GM03348 (cell line): ENCODE results near the gene CELA3A.
A peak's percentile ranks its signal among the peaks of the same experiment; 100 is the strongest.

Source experiments
- DNase-seq: peaks from one replicate; pipeline ENCODE4 v3.0.0; 2012; ENCODE audit warnings: low spot score

CELA3A gene

DNA sequence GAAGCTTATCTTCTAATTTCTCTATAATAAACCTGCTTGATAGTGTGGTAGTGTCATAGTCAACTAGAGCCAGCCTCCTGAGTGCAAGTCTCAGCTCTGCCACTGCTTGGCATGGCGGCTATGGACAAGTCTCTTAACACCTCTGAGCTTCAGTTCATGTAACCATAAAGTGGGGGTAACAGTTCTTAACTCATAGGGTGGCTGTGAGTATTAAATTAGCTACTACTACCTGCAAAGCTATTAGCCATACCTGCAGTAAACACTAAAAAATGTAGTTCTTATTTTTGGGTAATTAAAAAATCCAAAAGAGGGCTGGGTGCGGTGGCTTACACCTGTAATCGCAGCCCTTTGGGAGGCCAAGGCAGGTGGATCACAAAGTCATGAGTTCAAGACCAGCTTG lies 48.9 kb downstream of the CELA3A start:
- DNase-seq: no peak

- DNase-seq: no peak
These were observed 50.2 kb downstream of the CELA3A start for GRCh38 chr1:22051607-22052114.

DNA sequence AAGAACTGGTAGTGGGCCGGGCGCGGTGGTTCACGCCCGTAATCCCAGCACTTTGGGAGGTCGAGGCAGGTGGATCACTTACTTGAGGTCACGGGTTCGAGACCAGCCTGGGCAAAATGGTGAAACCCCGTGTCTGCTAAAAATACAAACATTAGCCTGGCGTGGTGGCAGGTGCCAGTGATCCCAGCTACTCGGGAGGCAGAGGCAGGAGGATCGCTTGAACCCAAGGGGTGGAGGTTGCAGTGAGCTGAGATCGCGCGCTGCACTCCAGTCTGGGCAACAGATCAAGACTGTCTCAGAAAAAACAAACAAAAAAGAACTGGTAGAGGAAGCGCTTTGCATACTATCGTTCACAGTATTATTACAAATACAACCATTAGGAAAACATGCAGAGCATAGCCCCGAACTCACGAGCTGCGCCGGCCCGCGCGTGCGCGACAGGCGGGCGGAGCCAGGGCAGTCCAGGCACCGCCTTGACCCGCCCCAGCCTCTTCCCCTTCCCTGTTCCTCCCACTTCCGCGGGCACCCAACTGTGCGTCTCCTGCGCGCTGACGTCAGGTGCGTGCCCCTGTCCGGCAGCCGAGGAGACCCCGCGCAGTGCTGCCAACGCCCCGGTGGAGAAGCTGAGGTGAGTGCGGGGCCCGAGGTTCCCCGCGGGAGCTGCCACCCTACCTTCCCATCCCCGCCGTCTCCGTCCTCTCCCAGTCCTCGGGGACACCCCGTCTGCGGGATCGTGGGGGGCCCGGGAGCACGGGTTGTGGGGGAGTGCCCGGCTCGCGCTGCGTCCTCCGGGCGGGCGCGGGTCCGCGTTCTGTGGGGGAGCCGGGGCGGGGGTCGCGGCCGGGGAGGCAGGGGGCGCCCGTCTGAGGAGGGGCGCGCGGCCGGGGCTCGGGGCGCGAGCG lies 50.9 kb downstream of the CELA3A start, which contains the start of gene CDC42:
Gene CDC42, plus strand, starts transcription at position 595 of the 902 bp plus-strand sequence. CDS start 25,770 bp downstream, outside the sequence.
- peak; percentile 99 for DNase-seq

DNA sequence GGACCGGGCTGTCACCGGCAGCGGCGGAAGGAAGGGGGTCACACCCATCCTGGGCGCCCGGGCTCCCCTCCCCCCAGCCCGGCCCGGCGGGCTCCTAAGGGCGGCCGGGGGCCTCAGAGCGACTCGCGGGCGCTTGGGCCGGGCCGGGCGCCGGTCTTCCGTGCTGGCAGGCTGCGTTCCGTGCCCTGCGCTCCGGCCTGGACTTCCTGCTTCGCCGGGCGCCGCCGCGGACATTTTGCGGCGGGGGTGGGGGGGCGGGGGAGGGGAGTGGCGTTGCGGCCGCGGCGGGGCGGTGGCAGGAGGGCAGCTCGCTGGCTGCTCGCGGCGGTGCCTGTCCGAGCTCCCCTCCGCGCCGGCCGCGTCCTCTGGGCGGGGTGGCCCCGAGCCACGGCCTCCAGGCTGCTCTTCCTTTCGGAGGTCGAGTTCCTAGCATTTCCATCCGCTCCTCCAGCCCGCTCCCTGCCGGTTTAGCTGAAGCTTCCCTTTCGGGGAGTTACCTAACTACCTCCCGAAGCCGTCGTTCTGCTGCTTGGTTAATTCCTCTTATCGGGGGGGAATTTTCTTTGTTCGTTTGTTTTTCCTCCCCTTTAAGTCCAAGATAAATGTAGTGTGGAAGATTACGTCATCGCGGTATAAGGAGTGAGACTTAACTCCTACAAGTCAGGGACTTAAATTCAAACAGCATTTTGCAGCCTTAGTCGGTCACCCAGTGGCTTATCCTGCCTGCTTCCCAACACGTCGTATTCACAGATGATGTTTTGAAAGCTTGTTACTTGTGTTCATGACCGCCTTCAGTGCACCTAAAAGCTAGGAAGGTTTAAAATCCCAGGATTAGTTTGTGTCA lies 51.8 kb downstream of the CELA3A start:
- peak; percentile 88 for DNase-seq

GRCh38 chr1:22053861-22054770 lies 52.7 kb downstream of the CELA3A start:
- DNase-seq: no peak

DNA sequence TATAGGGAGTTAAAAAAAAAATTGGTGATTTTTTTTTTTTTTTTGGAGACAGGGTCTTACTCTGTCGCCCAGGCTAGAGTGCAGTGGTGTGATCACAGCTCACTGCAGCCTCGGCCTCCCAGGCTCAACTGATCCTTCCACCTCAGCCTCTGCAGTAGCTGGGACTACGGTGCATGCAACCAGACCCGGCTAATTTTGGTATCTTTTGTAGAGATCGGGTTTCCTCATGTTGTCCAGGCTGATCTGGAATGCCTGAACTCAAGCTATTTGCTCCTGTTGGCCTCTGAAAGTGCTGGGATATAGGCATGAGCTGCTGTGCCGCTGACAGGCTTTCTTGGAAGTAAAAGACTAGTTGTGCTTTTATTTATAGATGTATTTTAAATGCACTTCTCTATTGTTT lies 54.0 kb downstream of the CELA3A start:
- no peak for DNase-seq

DNA sequence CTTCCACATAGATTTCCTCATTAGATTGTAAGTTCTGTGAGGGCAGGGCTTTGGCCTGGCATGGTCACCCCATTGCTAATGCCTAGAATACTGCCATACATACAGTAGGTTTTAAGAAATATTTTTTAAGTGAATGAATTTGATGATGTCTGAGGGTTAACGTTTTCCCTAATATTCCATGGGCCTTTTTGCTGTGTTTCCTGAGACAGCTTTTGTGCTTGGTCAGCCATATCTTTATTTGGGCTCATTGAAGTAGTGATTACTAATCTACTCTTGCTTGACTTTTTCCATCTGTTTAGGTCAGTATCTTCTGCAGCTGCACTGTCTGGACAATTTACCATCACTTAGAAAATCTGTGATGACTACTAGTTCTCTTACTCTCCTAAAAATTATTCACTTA lies 54.6 kb downstream of the CELA3A start:
- DNase-seq: no peak

DNA sequence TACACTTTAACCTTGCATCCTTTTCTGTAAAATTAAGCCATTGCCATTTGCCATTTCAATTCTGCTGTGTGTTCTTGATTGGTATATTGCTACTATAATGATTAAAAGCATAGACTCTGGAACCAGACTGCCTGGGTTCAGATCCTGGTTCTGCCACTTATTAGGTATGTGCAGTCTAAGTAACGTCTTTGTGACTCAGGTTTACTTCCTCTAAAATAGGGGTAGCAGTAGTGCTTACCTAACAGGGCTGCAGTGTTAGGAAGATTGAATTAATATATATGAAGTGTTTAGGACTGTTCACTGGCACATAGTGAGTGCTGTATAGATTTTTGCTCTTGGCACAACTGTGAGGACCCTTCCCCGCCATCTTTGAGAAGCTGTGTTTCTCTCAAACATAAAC lies 55.5 kb downstream of the CELA3A start:
- no peak for DNase-seq

GRCh38 chr1:22057861-22058260 lies 56.4 kb downstream of the CELA3A start:
- DNase-seq: no peak
